Sigmoid colon (tissue), 7 donors: ENCODE measurements around the gene PGLYRP1. TPM values are rescaled to one million over a fixed set of nuclear protein-coding genes. Genes with fewer than 3 reads are reported as not detected.
A peak's percentile ranks its signal among the peaks of the same experiment; 100 is the strongest.

Experiments used
- DNase-seq: peaks from one replicate; pipeline ENCODE4 v3.0.0-alpha.2; 2019
- H3K27ac ChIP-seq, 4 donors: fragments of 200-600 bp; sonication (generic); one replicate each; pipeline ENCODE4 v1.5.1; 2016 to 2019; ENCODE audit warnings: mild to moderate bottlenecking in 1 of 4
- H3K27me3 ChIP-seq, 3 donors: fragments of 200-600 bp; sonication (generic); one replicate each; pipeline ENCODE4 v1.5.1; 2019; ENCODE audit warnings: mild to moderate bottlenecking in 1 of 3
- H3K36me3 ChIP-seq, 4 donors: fragments of 200-600 bp; sonication (generic); one replicate each; pipeline ENCODE4 v1.5.1; 2016 to 2019
- H3K4me1 ChIP-seq, 4 donors: fragments of 200-600 bp; sonication (generic); one replicate each; pipeline ENCODE4 v1.5.1; 2017 to 2019
- H3K4me3 ChIP-seq, 4 donors: fragments of 200-600 bp; sonication (generic); one replicate each; pipeline ENCODE4 v1.5.1; 2017 to 2019; ENCODE audit warnings: mild to moderate bottlenecking in 2 of 4, moderate library complexity in 1 of 4
- H3K9me3 ChIP-seq, 4 donors: fragments of 200-600 bp in 3 of 4; sonication (generic) in 3 of 4; one replicate each; pipeline versions ENCODE4 v1.5.1 to v1.6.1; 2013 to 2019
- CTCF ChIP-seq, 4 experiments: fragments of 450-650 bp in 3 of 4; fragments of 200-600 bp in 1 of 4; IDR thresholded peaks; one replicate each; pipeline ENCODE4 v1.5.1; 2016 to 2019; ENCODE audit warnings: antibody characterized with exemption in 4 of 4, mild to moderate bottlenecking in 3 of 4, moderate library complexity in 2 of 4
- EP300 ChIP-seq, 4 donors: sonication (generic); formaldehyde crosslinking; IDR thresholded peaks; one replicate each; pipeline ENCODE4 v1.6.1; 2017; ENCODE audit warnings: antibody characterized with exemption in 4 of 4
- POLR2A ChIP-seq, 2 donors: fragments of 450-650 bp; IDR thresholded peaks; one replicate each; pipeline ENCODE4 v1.6.1; 2016; ENCODE audit warnings: antibody characterized with exemption in 2 of 2, mild to moderate bottlenecking in 2 of 2, moderate library complexity in 2 of 2
- POLR2AphosphoS5 ChIP-seq, 4 donors: sonication (generic); formaldehyde crosslinking; IDR thresholded peaks; one replicate each; pipeline ENCODE4 v1.6.1; 2017; ENCODE audit warnings: antibody characterized with exemption in 4 of 4
- WGBS, 2 donors: extraction: QIAGEN DNeasy Blood & Tissue Kit; methylation state at CpG; one replicate each; pipeline ENCODE4 v1.1.7; 2013; 5-methylcytosine and 5-hydroxymethylcytosine counted together
- intact Hi-C: fragments of 100-400 bp; cut with DNase I; formaldehyde crosslinking; loops from one replicate; pipeline ENCODE4 v1.15.1; 2023
- polyA plus RNA-seq, 3 donors: library from polyadenylated mRNA; stranded (reverse); fragments of 200-250 nt; gene quantifications; one replicate each; pipeline ENCODE4 v1.2.3, GENCODE V29; 2013
- total RNA-seq, 4 donors: library from RNA; depleted of rRNA; stranded (reverse); fragments of >200 nt; gene quantifications; one replicate each; pipeline ENCODE4 v1.1.0, GENCODE V29; 2016
- donor health status: healthy with polysubstance abuse.
- donor health status: Bipolar disorder and iron deficiency.
- donor health status: healthy.

The PGLYRP1 gene
- total and polyA plus RNA-seq, 7 donors = 0.12 TPM; not detected in 6

GRCh38 chr19:45999653-46000121 is 23.2 kb downstream of the PGLYRP1 start:
- peaks cover 0 to 26% (median 10%) of the 10 kb centered on the region in 3 donors for H3K27me3 ChIP-seq
- no peaks in the 10 kb centered on the region for H3K9me3 ChIP-seq
- H3K27ac ChIP-seq = no peak overlapping the region
- peaks cover 0 to 27% (median 22%) of the 10 kb centered on the region in 4 donors for H3K4me1 ChIP-seq
- no peak for DNase-seq
- intact Hi-C loops = loop anchor here (5.0 kb wide), 2 partner anchors 97 to 112 kb away; partner anchors contain the start of genes IRF2BP1 and MYPOP
- H3K36me3 ChIP-seq = no peaks in the 10 kb centered on the region
- 21 to 27% methylated on average over 14 of the region's 14 CpGs for WGBS, 2 donors
- no peak overlapping the region for H3K4me3 ChIP-seq
- TF ChIP-seq POLR2A (IDR thresholded peaks at IDR 0.05) (no peak), POLR2AphosphoS5 (IDR thresholded peaks at IDR 0.05) (no peak), EP300 (IDR thresholded peaks at IDR 0.05) (no peak), CTCF (IDR thresholded peaks at IDR 0.05) (no peak)

GRCh38 chr19:45998834-45999233 is 24.0 kb downstream of the PGLYRP1 start:
- no peak for DNase-seq
- no peak overlapping the region for H3K27ac ChIP-seq
- H3K9me3 ChIP-seq = no peaks in the 10 kb centered on the region
- H3K27me3 ChIP-seq = peaks cover 0 to 26% (median 10%) of the 10 kb centered on the region in 3 donors
- no peak overlapping the region for H3K4me3 ChIP-seq
- peaks cover 0 to 27% (median 24%) of the 10 kb centered on the region in 4 donors for H3K4me1 ChIP-seq
- intact Hi-C loops = loop anchor here (5.0 kb wide), 2 partner anchors 97 to 112 kb away; partner anchors contain the start of genes IRF2BP1 and MYPOP
- TF ChIP-seq CTCF (IDR thresholded peaks at IDR 0.05) (no peak), POLR2AphosphoS5 (IDR thresholded peaks at IDR 0.05) (no peak), EP300 (IDR thresholded peaks at IDR 0.05) (no peak), POLR2A (IDR thresholded peaks at IDR 0.05) (no peak)
- H3K36me3 ChIP-seq = no peaks in the 10 kb centered on the region
- WGBS, 2 donors = 93 to 97% methylated on average over 4 of the region's 4 CpGs

- Histone ChIP-seq H3K4me1 (peaks cover 0 to 27% (median 24%) of the 10 kb centered on the region in 4 donors), H3K4me3 (no peak overlapping the region), H3K36me3 (no peaks in the 10 kb centered on the region), H3K27ac (no peak overlapping the region), H3K27me3 (peaks cover 0 to 26% (median 10%) of the 10 kb centered on the region in 3 donors), H3K9me3 (no peaks in the 10 kb centered on the region)
- no peak for DNase-seq
- WGBS, 2 donors = 84 to 88% methylated on average over 8 of the region's 8 CpGs
- TF ChIP-seq CTCF (IDR thresholded peaks at IDR 0.05) (no peak), POLR2AphosphoS5 (IDR thresholded peaks at IDR 0.05) (no peak), EP300 (IDR thresholded peaks at IDR 0.05) (no peak), POLR2A (IDR thresholded peaks at IDR 0.05) (no peak)
- intact Hi-C loops = loop anchor here (5.0 kb wide), 2 partner anchors 95 to 110 kb away; partner anchors contain the start of genes IRF2BP1 and MYPOP
Measured at GRCh38 chr19:45996933-45997332, 25.9 kb downstream of the PGLYRP1 start.

GRCh38 chr19:45995715-45996385 is 27.0 kb downstream of the PGLYRP1 start:
- intact Hi-C loops = loop anchor here (5.0 kb wide), 2 partner anchors 94 to 109 kb away; partner anchors contain the start of genes IRF2BP1 and MYPOP
- no peak for DNase-seq
- peaks cover 0 to 25% (median 10%) of the 10 kb centered on the region in 3 donors for H3K27me3 ChIP-seq
- H3K36me3 ChIP-seq = no peaks in the 10 kb centered on the region
- peak overlapping the region; percentile 60 to 87 (median 74) for H3K4me3 ChIP-seq
- no peaks in the 10 kb centered on the region for H3K9me3 ChIP-seq
- no peak for TF ChIP-seq POLR2A (IDR thresholded peaks at IDR 0.05)
- TF ChIP-seq CTCF (IDR thresholded peaks at IDR 0.05) = no peak
- no peak for TF ChIP-seq POLR2AphosphoS5 (IDR thresholded peaks at IDR 0.05)
- no peak for TF ChIP-seq EP300 (IDR thresholded peaks at IDR 0.05)
- peaks cover 0 to 25% (median 22%) of the 10 kb centered on the region in 4 donors for H3K4me1 ChIP-seq
- WGBS, 2 donors = 11 to 19% methylated on average over 13 of the region's 13 CpGs
- H3K27ac ChIP-seq = peak overlapping the region; percentile 75 to 85 (median 82)
